ENCODE results near the gene NNAT. TPM values are rescaled to one million over a fixed set of nuclear protein-coding genes. Genes with fewer than 3 reads are reported as not detected.

The NNAT gene
- total RNA-seq, 1 donor from 2014 or later = 114 TPM

GRCh38 chr20:37494301-37494700 is 26.7 kb upstream of the NNAT start:
- Mint-ChIP-seq H3K27me3 (no peaks in the 10 kb centered on the region), H3K36me3 (peaks cover 11% of the 10 kb centered on the region), H3K9me3 (peaks cover 4% of the 10 kb centered on the region), H3K27ac (no peak overlapping the region), H3K4me3 (no peak overlapping the region), H3K4me1 (ENCODE audit: unreplicated experiment) (no peaks in the 10 kb centered on the region)
- TF ChIP-seq CTCF (conservative IDR thresholded peaks at IDR 0.05) = no peak
- DNase-seq (ENCODE audit: extremely low spot score, unreplicated experiment) = no peak

- Mint-ChIP-seq H3K27me3 (no peaks in the 10 kb centered on the region), H3K9me3 (peaks cover 4% of the 10 kb centered on the region), H3K4me1 (ENCODE audit: unreplicated experiment) (no peaks in the 10 kb centered on the region), H3K4me3 (no peak overlapping the region), H3K27ac (no peak overlapping the region), H3K36me3 (peaks cover 11% of the 10 kb centered on the region)
- no peak for TF ChIP-seq CTCF (conservative IDR thresholded peaks at IDR 0.05)
- DNase-seq (ENCODE audit: extremely low spot score, unreplicated experiment) = no peak
These were observed 26.3 kb upstream of the NNAT start for GRCh38 chr20:37494796-37495195.

- DNase-seq (ENCODE audit: extremely low spot score, unreplicated experiment) = no peak
- Mint-ChIP-seq H3K4me1 (ENCODE audit: unreplicated experiment) (no peaks in the 10 kb centered on the region), H3K4me3 (no peak overlapping the region), H3K27me3 (no peaks in the 10 kb centered on the region), H3K27ac (no peak overlapping the region), H3K36me3 (peaks cover 4% of the 10 kb centered on the region), H3K9me3 (no peaks in the 10 kb centered on the region)
- TF ChIP-seq CTCF (conservative IDR thresholded peaks at IDR 0.05) = no peak
These were observed 22.9 kb upstream of the NNAT start for GRCh38 chr20:37498066-37498665.

GRCh38 chr20:37500311-37500710 is 20.7 kb upstream of the NNAT start:
- Mint-ChIP-seq H3K27me3 (no peaks in the 10 kb centered on the region), H3K4me3 (no peak overlapping the region)

GRCh38 chr20:37501940-37502339 is 19.1 kb upstream of the NNAT start:
- H3K27me3 Mint-ChIP-seq = no peaks in the 10 kb centered on the region
- TF ChIP-seq CTCF (conservative IDR thresholded peaks at IDR 0.05) = no peak
- H3K4me1 Mint-ChIP-seq (ENCODE audit: unreplicated experiment) = no peaks in the 10 kb centered on the region
- DNase-seq (ENCODE audit: extremely low spot score, unreplicated experiment) = no peak
- H3K4me3 Mint-ChIP-seq = no peak overlapping the region
- H3K36me3 Mint-ChIP-seq = peaks cover 4% of the 10 kb centered on the region
- no peaks in the 10 kb centered on the region for H3K9me3 Mint-ChIP-seq
- no peak overlapping the region for H3K27ac Mint-ChIP-seq

More at GRCh38 chr20:37500311-37500710, 20.7 kb upstream of the NNAT start:
- peaks cover 4% of the 10 kb centered on the region for H3K36me3 Mint-ChIP-seq
- no peak for TF ChIP-seq CTCF (conservative IDR thresholded peaks at IDR 0.05)
- no peak for DNase-seq (ENCODE audit: extremely low spot score, unreplicated experiment)
- no peak overlapping the region for H3K27ac Mint-ChIP-seq
- no peaks in the 10 kb centered on the region for H3K9me3 Mint-ChIP-seq
- no peaks in the 10 kb centered on the region for H3K4me1 Mint-ChIP-seq (ENCODE audit: unreplicated experiment)

- Mint-ChIP-seq H3K27ac (no peak overlapping the region), H3K36me3 (peaks cover 4% of the 10 kb centered on the region), H3K27me3 (no peaks in the 10 kb centered on the region), H3K4me1 (ENCODE audit: unreplicated experiment) (no peaks in the 10 kb centered on the region), H3K4me3 (no peak overlapping the region), H3K9me3 (no peaks in the 10 kb centered on the region)
- TF ChIP-seq CTCF (conservative IDR thresholded peaks at IDR 0.05) = no peak
- no peak for DNase-seq (ENCODE audit: extremely low spot score, unreplicated experiment)
These were observed 18.4 kb upstream of the NNAT start for GRCh38 chr20:37502654-37503053.

Data from type B pancreatic cell (in vitro differentiated cells).